ENCODE data around the gene DCLK1. TPM values are rescaled to one million over a fixed set of nuclear protein-coding genes. Genes with fewer than 3 reads are reported as not detected.

DCLK1 gene
- polyA plus RNA-seq, 12 donors: 75.7 to 114 (median 97.8) TPM; not detected in 1

Other genes with a start within 250 kb of the DCLK1 start
- gene SOHLH2, start 83.2 kb upstream of the DCLK1 start, polyA plus RNA-seq (ENCODE audit: insufficient read length in 12 of 12): 1 to 10 TPM in 10 of 12 donors, not detected in 2; 2.4 to 5.7 (median 3.7) TPM
- 1 to 10 TPM in 10 of 12 donors, not detected in 2; 1.7 to 5.3 (median 3.5) TPM for gene CCDC169, start 166.4 kb upstream of the DCLK1 start, polyA plus RNA-seq (ENCODE audit: insufficient read length in 12 of 12)
- 100 to 1,000 TPM in 1 of 12 donors, 10 to 100 TPM in 10, not detected in 1; 41.4 to 141 (median 74.1) TPM for gene SPART, start 215.0 kb upstream of the DCLK1 start, polyA plus RNA-seq (ENCODE audit: insufficient read length in 12 of 12)